Stomach (tissue), 4 donors: ENCODE measurements around the gene TAF4.

Experiments used
- CTCF ChIP-seq, 7 experiments: fragments of 450-650 bp in 4 of 7; fragments of 200-600 bp in 3 of 7; sonication (generic) in 3 of 7; IDR thresholded peaks; one replicate each; pipeline ENCODE4 v1.5.1; 2016 to 2019; ENCODE audit warnings: antibody characterized with exemption in 7 of 7, control low read depth in 2 of 7, mild to moderate bottlenecking in 1 of 7
- EP300 ChIP-seq: sonication (generic); formaldehyde crosslinking; IDR thresholded peaks from one replicate; pipeline ENCODE4 v1.6.1; 2017; ENCODE audit warnings: antibody characterized with exemption
- POLR2A ChIP-seq, 4 donors: fragments of 450-650 bp; IDR thresholded peaks; one replicate each; pipeline ENCODE4 v1.6.1; 2016; ENCODE audit warnings: antibody characterized with exemption in 4 of 4, control low read depth in 2 of 4, mild to moderate bottlenecking in 1 of 4, moderate library complexity in 1 of 4
- POLR2AphosphoS5 ChIP-seq, 3 donors: sonication (generic); formaldehyde crosslinking; IDR thresholded peaks; one replicate each; pipeline ENCODE4 v1.6.1; 2016; ENCODE audit warnings: antibody characterized with exemption in 3 of 3

DNA sequence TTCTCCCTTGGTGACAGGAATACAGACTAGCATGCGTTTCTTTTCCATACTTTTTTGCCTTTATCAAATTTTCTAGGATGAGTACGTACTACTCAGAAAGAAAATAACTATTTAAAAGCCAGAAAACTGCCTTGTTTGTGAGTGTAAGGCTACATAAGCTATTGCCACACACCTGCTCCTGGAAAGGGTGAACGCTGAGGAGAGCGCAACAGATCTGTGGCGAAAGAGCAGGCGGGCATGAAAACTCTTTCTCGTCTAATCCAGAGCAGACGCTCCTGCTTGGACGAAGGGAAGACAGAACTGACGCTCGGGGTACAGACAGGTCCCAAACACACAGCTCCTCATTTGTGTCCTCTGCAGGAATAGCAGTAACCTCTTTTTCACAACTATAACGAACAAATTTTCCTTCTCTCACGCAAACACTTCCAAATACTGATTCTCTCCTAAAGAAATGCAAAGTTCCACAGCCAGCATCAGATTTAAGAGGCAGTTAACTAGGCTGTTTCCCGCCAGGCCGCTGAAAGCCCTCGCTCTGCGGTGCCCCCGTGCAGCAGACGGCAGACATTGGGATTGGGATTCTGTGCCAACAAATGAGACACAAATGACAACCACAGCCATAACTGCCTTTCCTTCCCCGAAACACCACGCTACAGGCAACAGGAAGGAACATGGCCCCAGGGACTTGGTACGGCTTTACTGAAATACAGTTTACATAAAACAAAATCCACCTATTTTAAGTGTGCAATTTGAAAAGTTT lies 20.0 kb downstream of the TAF4 start:
- no peak for TF ChIP-seq CTCF (IDR thresholded peaks at IDR 0.05)
- no peak for TF ChIP-seq POLR2A (IDR thresholded peaks at IDR 0.05)
- TF ChIP-seq EP300, result no peak
- TF ChIP-seq POLR2AphosphoS5 (IDR thresholded peaks at IDR 0.05), result no peak
